T1000 (cell line): ENCODE data around the gene NUB1.
"Not testable (repeated sequence)": the region's sequence is repeated elsewhere in the genome, so short reads cannot be mapped to it uniquely, and the experiment has no call there.

Experiments
- DNase-seq: peaks from one replicate; lab custom pipeline; 2025; ENCODE audit warnings: mixed read lengths; lab: John Stamatoyannopoulos, UW

NUB1 gene

GRCh38 chr7:151341357-151342101 lies at the start of gene NUB1:
NUB1 (plus strand) TSS chr7:151341812; CDS start chr7:151345350, 3,538 bp downstream.
- peak; percentile 82 for DNase-seq

- DNase-seq, result no peak
Observed at GRCh38 chr7:151292850-151293249, 48.8 kb upstream of the NUB1 start.

- no peak for DNase-seq
Observed at GRCh38 chr7:151296202-151296992, 45.2 kb upstream of the NUB1 start.

GRCh38 chr7:151298765-151299164 lies 42.8 kb upstream of the NUB1 start:
- DNase-seq, result no peak

- no peak for DNase-seq
Observed at GRCh38 chr7:151299530-151299929, 42.1 kb upstream of the NUB1 start.

GRCh38 chr7:151299940-151300645 lies 41.5 kb upstream of the NUB1 start:
- DNase-seq, result no peak

- DNase-seq, result no peak
Observed at GRCh38 chr7:151301471-151302462, 39.8 kb upstream of the NUB1 start.

- not testable (repeated sequence) for DNase-seq
Observed at GRCh38 chr7:151304251-151304650, 37.4 kb upstream of the NUB1 start.

GRCh38 chr7:151304856-151305255 lies 36.8 kb upstream of the NUB1 start:
- no peak for DNase-seq

- no peak for DNase-seq
Observed at GRCh38 chr7:151306374-151306773, 35.2 kb upstream of the NUB1 start.

GRCh38 chr7:151306860-151307259 lies 34.8 kb upstream of the NUB1 start:
- DNase-seq, result no peak

GRCh38 chr7:151307536-151307935 lies 34.1 kb upstream of the NUB1 start:
- no peak for DNase-seq

- DNase-seq, result no peak
Observed at GRCh38 chr7:151308256-151308655, 33.4 kb upstream of the NUB1 start.

- DNase-seq, result no peak
Observed at GRCh38 chr7:151308791-151309190, 32.8 kb upstream of the NUB1 start.

GRCh38 chr7:151309311-151309710 lies 32.3 kb upstream of the NUB1 start:
- no peak for DNase-seq

- no peak for DNase-seq
Observed at GRCh38 chr7:151310578-151310977, 31.0 kb upstream of the NUB1 start.

- DNase-seq, result no peak
Observed at GRCh38 chr7:151311294-151311864, 30.2 kb upstream of the NUB1 start.

- no peak for DNase-seq
Observed at GRCh38 chr7:151312356-151312755, 29.3 kb upstream of the NUB1 start.

GRCh38 chr7:151312831-151313809 lies 28.5 kb upstream of the NUB1 start:
- DNase-seq, result no peak

- no peak for DNase-seq
Observed at GRCh38 chr7:151313857-151314256, 27.8 kb upstream of the NUB1 start.
